ENCODE data around the gene TSHZ2. TPM values are rescaled to one million over a fixed set of nuclear protein-coding genes. Genes with fewer than 3 reads are reported as not detected.

The TSHZ2 gene
- total RNA-seq, 6 experiments from 2014 or later: not detected

- Mint-ChIP-seq H3K4me1 (ENCODE audit: low read depth) (no peaks in the 10 kb centered on the region), H3K9me3 (peaks cover 4% of the 10 kb centered on the region), H3K27ac (no peak overlapping the region), H3K4me3 (no peak overlapping the region), H3K27me3 (ENCODE audit: insufficient read depth) (no peaks in the 10 kb centered on the region), H3K36me3 (ENCODE audit: low read depth) (no peaks in the 10 kb centered on the region)
- TF ChIP-seq, protein P1, sequence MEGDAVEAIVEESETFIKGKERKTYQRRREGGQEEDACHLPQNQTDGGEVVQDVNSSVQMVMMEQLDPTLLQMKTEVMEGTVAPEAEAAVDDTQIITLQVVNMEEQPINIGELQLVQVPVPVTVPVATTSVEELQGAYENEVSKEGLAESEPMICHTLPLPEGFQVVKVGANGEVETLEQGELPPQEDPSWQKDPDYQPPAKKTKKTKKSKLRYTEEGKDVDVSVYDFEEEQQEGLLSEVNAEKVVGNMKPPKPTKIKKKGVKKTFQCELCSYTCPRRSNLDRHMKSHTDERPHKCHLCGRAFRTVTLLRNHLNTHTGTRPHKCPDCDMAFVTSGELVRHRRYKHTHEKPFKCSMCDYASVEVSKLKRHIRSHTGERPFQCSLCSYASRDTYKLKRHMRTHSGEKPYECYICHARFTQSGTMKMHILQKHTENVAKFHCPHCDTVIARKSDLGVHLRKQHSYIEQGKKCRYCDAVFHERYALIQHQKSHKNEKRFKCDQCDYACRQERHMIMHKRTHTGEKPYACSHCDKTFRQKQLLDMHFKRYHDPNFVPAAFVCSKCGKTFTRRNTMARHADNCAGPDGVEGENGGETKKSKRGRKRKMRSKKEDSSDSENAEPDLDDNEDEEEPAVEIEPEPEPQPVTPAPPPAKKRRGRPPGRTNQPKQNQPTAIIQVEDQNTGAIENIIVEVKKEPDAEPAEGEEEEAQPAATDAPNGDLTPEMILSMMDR (IDR thresholded peaks at IDR 0.05): no peak
- DNase-seq: no peak
Measured at GRCh38 chr20:53079261-53079691, 107.1 kb downstream of the TSHZ2 start.

- TF ChIP-seq, protein P1 (IDR thresholded peaks at IDR 0.05): no peak
- no peak overlapping the region for H3K27ac Mint-ChIP-seq
- H3K4me1 Mint-ChIP-seq (ENCODE audit: low read depth): no peaks in the 10 kb centered on the region
- no peaks in the 10 kb centered on the region for H3K27me3 Mint-ChIP-seq (ENCODE audit: insufficient read depth)
- DNase-seq: no peak
- H3K36me3 Mint-ChIP-seq (ENCODE audit: low read depth): no peaks in the 10 kb centered on the region
- H3K4me3 Mint-ChIP-seq: no peak overlapping the region
- peaks cover 4% of the 10 kb centered on the region for H3K9me3 Mint-ChIP-seq
Measured at GRCh38 chr20:53079828-53080686, 107.9 kb downstream of the TSHZ2 start.

DNA sequence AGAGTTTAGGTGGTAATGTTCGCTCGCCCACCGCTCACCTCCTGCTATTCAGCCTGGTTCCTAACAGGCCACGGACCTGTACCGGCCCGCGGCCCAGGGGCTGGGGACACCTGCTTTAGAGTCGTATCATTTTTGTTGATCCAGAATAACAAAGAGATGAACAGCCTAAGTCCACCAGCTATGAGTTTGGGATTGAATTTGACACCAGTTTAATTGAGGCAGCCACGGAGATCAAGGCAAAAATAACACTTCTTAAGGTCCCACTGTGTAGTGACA, 108.5 kb downstream of the TSHZ2 start:
- no peaks in the 10 kb centered on the region for H3K27me3 Mint-ChIP-seq (ENCODE audit: insufficient read depth)
- no peak overlapping the region for H3K4me3 Mint-ChIP-seq
- TF ChIP-seq, protein P1 (IDR thresholded peaks at IDR 0.05): no peak
- DNase-seq: no peak
- H3K9me3 Mint-ChIP-seq: peaks cover 4% of the 10 kb centered on the region
- H3K27ac Mint-ChIP-seq: no peak overlapping the region
- no peaks in the 10 kb centered on the region for H3K4me1 Mint-ChIP-seq (ENCODE audit: low read depth)
- H3K36me3 Mint-ChIP-seq (ENCODE audit: low read depth): no peaks in the 10 kb centered on the region

- no peak for DNase-seq
- Mint-ChIP-seq H3K27ac (no peak overlapping the region), H3K36me3 (ENCODE audit: low read depth) (no peaks in the 10 kb centered on the region), H3K9me3 (peaks cover 9% of the 10 kb centered on the region), H3K4me1 (ENCODE audit: low read depth) (no peaks in the 10 kb centered on the region), H3K4me3 (no peak overlapping the region), H3K27me3 (ENCODE audit: insufficient read depth) (no peaks in the 10 kb centered on the region)
- TF ChIP-seq, protein P1 (IDR thresholded peaks at IDR 0.05): no peak
Measured at GRCh38 chr20:53080969-53081871, 109.1 kb downstream of the TSHZ2 start.

DNA sequence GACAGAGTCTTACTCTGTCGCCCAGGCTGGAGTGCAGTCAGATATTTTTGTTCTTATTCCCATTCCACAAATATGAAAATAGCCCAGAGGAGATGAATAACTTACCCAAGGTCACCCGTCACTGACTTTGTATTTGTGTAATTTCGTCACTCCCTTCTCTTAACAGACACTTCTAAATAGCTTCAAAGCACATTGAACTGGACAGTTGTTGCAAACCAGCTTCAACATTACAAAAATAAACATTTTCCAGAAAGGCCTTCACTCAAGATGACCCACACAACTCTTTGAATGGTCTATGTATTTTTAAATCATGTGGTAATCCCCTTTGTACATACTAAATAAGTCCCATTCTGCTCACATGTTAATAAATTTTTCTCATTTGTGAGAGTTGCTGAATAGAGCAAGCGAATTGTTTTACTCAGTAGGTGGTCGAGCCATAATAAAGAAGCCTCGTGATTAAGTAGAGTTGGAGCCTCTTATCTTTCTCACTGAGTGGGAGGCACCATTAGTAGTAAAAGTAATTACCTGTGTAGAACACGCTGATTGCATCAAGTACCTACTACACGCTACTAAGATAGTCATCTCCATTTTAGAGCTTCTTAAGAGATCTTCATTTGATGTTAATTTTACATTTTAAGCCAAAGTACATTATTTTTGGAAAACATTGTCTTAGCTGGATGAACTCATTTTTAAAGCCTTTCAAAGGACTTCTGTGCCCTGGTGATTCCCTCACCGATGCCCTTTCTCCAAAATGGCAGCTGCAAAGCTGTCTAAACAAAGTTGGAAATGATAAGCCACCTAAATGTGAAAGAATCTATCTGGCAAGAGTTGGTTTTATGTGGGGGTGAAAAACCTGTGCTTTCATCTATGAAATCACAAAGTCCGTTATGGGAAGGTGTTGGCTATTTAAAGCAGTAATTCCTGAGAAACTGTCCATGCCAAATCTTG, 110.0 kb downstream of the TSHZ2 start:
- Mint-ChIP-seq H3K9me3 (peaks cover 14% of the 10 kb centered on the region), H3K4me3 (no peak overlapping the region), H3K27ac (no peak overlapping the region), H3K27me3 (ENCODE audit: insufficient read depth) (no peaks in the 10 kb centered on the region), H3K4me1 (ENCODE audit: low read depth) (no peaks in the 10 kb centered on the region), H3K36me3 (ENCODE audit: low read depth) (no peaks in the 10 kb centered on the region)
- no peak for DNase-seq
- TF ChIP-seq, protein P1 (IDR thresholded peaks at IDR 0.05): no peak
